Measurements from ENCODE around the gene BTG4.

- TF ChIP-seq CTCF (conservative IDR thresholded peaks at IDR 0.05 in 1 of 2, IDR thresholded peaks at IDR 0.05 in 1 of 2; ENCODE audit: extremely low read depth in 1 of 2, insufficient read depth in 1 of 2, low read depth in 1 of 2, low read length in 2 of 2) (no peak), EZH2 (IDR thresholded peaks at IDR 0.05; ENCODE audit: borderline replicate concordance, low read length) (no peak)
Measured at GRCh38 chr11:111540937-111541253, 28.7 kb upstream of the BTG4 start.

All from mammary epithelial cell (primary cell).